SU-DHL-6 (cell line): ENCODE measurements around the gene TGFBR3L.

Experiments
- CTCF ChIP-seq: fragments of 200-600 bp; sonication (generic); IDR thresholded peaks from one replicate; pipeline ENCODE4 v1.5.1; 2017; ENCODE audit warnings: antibody characterized with exemption, mild to moderate bottlenecking, low read length, moderate library complexity; ENCODE audit not compliant: insufficient read depth, poor library complexity, severe bottlenecking
- EZH2phosphoT487 ChIP-seq: fragments of 200-600 bp; sonication (generic), shearing (Covaris generic); conservative IDR thresholded peaks from 2 replicates; pipeline ENCODE4 v1.6.1; 2018; ENCODE audit warnings: mild to moderate bottlenecking, antibody characterized with exemption, low read length, moderate library complexity, mixed read lengths

- TF ChIP-seq CTCF = no peak
- TF ChIP-seq EZH2phosphoT487 = no peak
Measured at GRCh38 chr19:7907122-7907521, 7.5 kb upstream of the TGFBR3L start.
